HuH-7 (cell line): ENCODE measurements around the gene CLCNKA.
A peak's percentile ranks its signal among the peaks of the same experiment; 100 is the strongest.

Source experiments
- DNase-seq: peaks from one replicate; pipeline ENCODE4 v3.0.0; 2011; ENCODE audit warnings: low spot score

Gene CLCNKA

DNA sequence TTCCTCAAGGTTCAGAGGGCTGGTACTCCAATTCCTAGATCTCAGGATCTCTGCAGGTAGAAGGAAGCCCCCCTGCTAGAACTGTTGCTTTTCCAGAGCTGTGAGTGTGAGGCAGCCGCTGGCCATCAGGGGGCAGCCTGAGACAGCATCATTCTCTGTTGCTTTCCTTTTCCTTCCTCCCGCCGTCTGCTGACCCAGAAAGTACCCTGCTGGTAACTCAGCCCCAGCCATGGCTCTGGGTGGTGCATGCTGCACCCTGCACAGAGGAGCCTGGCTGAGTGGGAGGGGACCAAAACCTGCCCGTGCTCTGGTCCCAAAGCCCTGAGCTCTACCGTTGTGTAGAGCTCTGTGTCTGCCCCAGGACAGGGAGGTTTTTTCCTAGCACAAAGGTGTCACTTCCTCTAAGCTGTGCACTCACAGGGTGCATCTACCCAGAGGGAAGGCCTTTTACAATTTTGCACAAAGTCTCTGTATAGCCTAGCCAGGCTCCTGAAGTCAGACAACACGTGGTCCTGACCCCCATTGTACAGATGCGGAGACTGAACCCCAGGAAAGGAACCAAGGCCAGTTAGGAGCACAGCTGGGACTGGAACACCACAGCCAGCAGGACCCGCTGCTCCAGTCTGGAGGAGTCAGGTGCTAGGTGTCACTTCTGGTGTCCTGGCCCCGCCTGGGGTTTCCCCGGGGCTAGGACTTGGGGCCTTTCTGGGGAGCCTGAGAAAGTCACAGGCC lies 57.3 kb downstream of the CLCNKA start:
- peak; percentile 85 for DNase-seq

DNA sequence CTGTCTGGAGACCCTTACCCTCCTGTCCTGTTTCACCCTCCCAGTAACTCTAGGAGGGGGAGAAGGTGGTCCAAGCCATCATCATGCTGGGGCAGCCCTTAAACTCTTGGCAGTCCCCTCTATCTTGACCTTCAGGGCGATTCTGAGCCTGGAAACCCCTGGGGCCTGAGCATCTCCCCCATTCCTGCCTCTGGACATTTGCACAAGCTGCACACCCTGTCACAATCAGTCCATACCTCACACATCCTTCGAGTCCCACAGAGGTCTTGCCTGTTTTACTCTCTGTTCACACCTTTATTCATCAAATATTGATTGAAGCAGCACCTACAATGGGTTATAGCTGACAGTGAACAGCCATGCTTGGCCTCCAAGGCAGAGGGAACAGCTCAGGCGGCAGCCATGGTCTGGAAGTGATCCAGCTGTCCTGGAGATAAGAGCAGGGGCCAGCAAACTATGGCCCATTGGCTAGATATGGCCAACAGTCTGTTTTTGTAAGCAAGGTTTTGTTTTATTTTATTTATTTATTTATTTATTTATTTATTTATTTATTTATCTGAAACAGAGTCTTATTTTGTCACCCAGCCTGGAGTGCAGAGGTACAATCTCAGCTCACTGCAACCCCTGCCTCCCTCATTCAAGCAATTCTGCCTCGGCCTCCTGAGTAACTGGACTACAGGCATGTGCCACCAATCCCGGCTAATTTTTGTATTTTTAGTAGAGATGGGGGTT lies 58.8 kb downstream of the CLCNKA start:
- no peak for DNase-seq

DNA sequence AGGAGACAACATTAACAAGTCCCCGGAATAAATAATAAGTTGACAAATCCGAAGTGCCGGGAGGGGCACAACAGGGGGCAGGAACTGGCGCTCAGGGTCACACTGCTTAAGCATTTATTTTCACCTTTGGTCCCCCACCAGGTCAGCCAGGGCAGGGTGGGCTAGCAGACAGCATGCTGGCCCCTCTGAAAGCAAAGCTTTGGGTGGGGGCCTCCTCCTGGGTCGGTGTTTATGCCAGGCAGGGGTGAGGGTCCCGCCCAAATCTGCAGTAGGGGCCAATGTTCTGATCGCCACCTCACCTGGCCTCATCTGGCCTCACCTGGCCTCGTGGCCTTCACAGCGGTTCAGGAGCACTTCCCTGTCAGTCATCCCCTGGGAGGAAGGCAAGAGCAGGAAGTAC lies 59.8 kb downstream of the CLCNKA start:
- DNase-seq, result no peak

DNA sequence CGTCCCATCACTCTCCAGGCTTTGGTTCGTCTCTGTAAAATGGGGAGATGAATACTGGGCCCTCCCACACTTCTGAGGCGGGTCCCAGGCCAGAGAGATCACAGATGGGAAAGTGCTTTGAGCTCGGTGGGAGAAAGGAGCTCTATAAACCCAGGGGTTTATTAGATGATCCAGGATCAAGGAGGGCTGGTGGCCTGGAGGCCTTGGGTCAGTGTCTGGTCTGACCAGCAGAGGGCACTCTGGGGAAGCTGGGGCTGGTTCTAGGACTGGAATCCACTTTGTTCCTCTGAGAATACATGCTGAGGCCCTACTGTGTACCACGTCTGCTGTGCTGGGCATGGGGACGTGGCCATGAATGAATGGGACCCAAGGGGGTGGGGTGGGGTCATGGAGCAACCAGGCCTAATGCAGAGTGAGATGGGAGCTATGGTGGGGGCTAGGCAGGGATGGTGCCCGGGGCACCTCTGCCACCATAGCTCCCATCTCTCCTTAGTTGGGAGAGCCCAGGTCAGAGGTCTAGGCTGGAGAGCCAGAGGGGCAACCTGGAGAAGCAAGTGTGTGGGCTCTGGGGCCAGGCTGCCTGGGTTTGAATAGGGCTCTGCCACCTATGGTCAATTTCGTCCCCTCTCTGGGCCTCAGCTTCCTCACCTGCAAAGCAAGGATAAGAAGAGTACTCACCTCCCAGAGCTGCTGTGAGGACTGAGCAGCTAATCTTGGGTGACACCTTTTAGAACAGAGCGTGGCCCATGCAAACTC lies 60.6 kb downstream of the CLCNKA start:
- DNase-seq, result peak; percentile 86

DNA sequence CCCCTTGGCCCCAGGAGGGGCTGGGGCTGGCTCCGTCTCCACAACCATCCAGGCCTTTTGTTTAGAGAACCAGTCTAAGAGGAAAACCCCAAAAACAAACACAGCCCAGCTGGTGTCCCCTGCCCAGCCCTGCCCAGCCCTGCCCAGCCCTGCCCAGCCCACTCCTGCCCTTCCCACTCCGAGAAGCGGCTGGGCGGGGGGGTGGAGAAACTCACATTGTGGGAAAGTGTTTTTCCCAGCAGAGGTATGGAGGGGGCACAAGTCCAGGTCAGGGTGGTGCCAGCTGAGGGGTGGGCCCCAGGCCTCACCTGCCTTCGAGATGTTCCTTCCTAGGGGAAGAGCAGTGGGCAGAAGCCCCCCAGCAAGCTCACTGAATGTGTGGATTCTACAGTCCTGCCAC lies 61.6 kb downstream of the CLCNKA start:
- no peak for DNase-seq
